ENCODE measurements around the gene SMIM29. TPM values are rescaled to one million over a fixed set of nuclear protein-coding genes. Genes with fewer than 3 reads are reported as not detected.
"Not testable (repeated sequence)": the region's sequence is repeated elsewhere in the genome, so short reads cannot be mapped to it uniquely, and the experiment has no call there.

The SMIM29 gene
- total RNA-seq, 1 experiment from 2014 or later = 24.0 TPM

DNA sequence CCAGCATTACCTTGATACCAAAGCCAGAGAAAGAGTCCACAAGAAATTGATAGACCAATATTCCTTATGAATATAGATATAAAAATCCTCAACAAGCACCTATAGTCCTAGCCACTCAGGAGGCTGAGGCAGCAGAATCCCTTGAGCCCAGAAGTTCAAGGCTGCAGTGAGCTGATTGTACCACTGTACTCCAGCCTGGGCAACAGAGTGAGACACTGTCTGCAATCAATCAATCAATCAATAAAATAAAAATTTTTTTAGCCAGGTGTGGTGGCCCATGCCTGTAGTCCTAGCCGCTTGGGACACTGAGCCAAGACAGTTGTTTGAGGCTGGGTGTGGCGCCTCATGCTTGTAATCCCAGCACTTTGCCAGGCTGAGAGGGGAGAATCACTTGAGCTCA lies 18.9 kb upstream of the SMIM29 start:
- no TSS peak for BruUV-seq (replicated peaks)
- POLR2A ChIA-PET (ENCODE audit: low non-redundant PET) = no interaction called here
- no peaks in the 10 kb centered on the region for H3K36me3 ChIP-seq (ENCODE audit: insufficient read depth, low read length, poor library complexity, severe bottlenecking)
- DNase-seq (ENCODE audit: low spot score) = no peak
- H3K4me1 ChIP-seq (ENCODE audit: insufficient read depth, low read length, poor library complexity, severe bottlenecking) = no peaks in the 10 kb centered on the region
- no peak overlapping the region for H3K4me3 ChIP-seq (ENCODE audit: low read depth, low read length, poor library complexity, severe bottlenecking)
- H3K27me3 ChIP-seq (replicated peaks; ENCODE audit: insufficient read depth, low read depth, low read length, poor library complexity) = no peaks in the 10 kb centered on the region
- TF ChIP-seq CTCF (conservative IDR thresholded peaks at IDR 0.05; ENCODE audit: low read depth, low read length) (no peak), EZH2 (IDR thresholded peaks at IDR 0.05; ENCODE audit: borderline replicate concordance, low read depth, low read length, poor library complexity, severe bottlenecking) (no peak)
- intact Hi-C loops (cut with micrococcal nuclease; ENCODE audit: unreplicated experiment) = no loop called here
- no peaks in the 10 kb centered on the region for H3K9me3 ChIP-seq (ENCODE audit: low read depth, low read length, poor library complexity, severe bottlenecking)
- CTCF ChIA-PET = interaction anchor here (0.6 kb wide), 1 partner anchor 24 kb away, joined by 3 read pairs; no protein-coding TSS in a partner anchor
- H3K27ac ChIP-seq (ENCODE audit: low read depth, low read length, poor library complexity, severe bottlenecking) = no peak overlapping the region

- H3K27me3 ChIP-seq (replicated peaks; ENCODE audit: insufficient read depth, low read depth, low read length, poor library complexity); intact Hi-C loops (cut with micrococcal nuclease; ENCODE audit: unreplicated experiment); H3K4me1 ChIP-seq (ENCODE audit: insufficient read depth, low read length, poor library complexity, severe bottlenecking); H3K9me3 ChIP-seq (ENCODE audit: low read depth, low read length, poor library complexity, severe bottlenecking); H3K4me3 ChIP-seq (ENCODE audit: low read depth, low read length, poor library complexity, severe bottlenecking); H3K36me3 ChIP-seq (ENCODE audit: insufficient read depth, low read length, poor library complexity, severe bottlenecking); H3K27ac ChIP-seq (ENCODE audit: low read depth, low read length, poor library complexity, severe bottlenecking); POLR2A ChIA-PET (ENCODE audit: low non-redundant PET); CTCF ChIA-PET; BruUV-seq (replicated peaks); DNase-seq (ENCODE audit: low spot score): not testable (repeated sequence)
Measured at GRCh38 chr6:34263484-34263883, 14.7 kb upstream of the SMIM29 start.

DNA sequence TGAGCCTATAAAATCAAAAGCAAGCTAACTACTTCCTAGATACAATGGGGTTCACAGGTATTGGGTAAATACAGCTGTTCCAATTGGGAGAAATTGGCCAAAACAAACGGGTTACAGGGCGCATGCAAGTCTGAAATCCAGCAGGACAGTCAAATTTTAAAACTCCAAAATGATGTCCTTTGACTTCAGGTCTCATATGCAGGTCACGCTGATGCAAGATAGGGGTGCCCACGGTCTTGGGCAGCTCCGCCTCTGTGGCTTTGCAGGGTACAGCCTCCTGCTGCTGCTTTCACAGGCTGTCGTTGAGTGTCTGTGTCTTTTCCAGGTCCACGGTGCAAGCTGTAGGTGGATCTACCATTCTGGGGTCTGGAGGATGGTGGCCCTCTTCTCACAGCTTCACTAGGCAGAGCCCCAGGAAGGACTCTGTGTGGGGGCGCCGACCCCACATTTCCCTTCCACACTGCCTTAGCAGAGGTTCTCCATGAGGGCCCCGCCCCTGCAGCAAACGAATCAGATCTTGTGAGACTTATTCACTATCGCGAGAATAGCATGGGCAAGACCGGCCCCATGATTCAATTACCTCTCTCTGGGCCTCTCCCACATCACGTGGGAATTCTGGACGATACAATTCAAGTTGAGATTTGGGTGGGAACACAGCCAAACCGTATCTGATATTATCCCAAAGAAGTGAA lies 11.9 kb upstream of the SMIM29 start:
- H3K9me3 ChIP-seq (ENCODE audit: low read depth, low read length, poor library complexity, severe bottlenecking) = no peaks in the 10 kb centered on the region
- no peak for DNase-seq (ENCODE audit: low spot score)
- intact Hi-C loops (cut with micrococcal nuclease; ENCODE audit: unreplicated experiment) = no loop called here
- no peak overlapping the region for H3K4me3 ChIP-seq (ENCODE audit: low read depth, low read length, poor library complexity, severe bottlenecking)
- ChIA-PET CTCF (no interaction called here), POLR2A (ENCODE audit: low non-redundant PET) (no interaction called here)
- no peaks in the 10 kb centered on the region for H3K36me3 ChIP-seq (ENCODE audit: insufficient read depth, low read length, poor library complexity, severe bottlenecking)
- TF ChIP-seq EZH2 (IDR thresholded peaks at IDR 0.05; ENCODE audit: borderline replicate concordance, low read depth, low read length, poor library complexity, severe bottlenecking) (no peak), CTCF (conservative IDR thresholded peaks at IDR 0.05; ENCODE audit: low read depth, low read length) (no peak)
- H3K4me1 ChIP-seq (ENCODE audit: insufficient read depth, low read length, poor library complexity, severe bottlenecking) = no peaks in the 10 kb centered on the region
- no peaks in the 10 kb centered on the region for H3K27me3 ChIP-seq (replicated peaks; ENCODE audit: insufficient read depth, low read depth, low read length, poor library complexity)
- BruUV-seq (replicated peaks) = no TSS peak
- H3K27ac ChIP-seq (ENCODE audit: low read depth, low read length, poor library complexity, severe bottlenecking) = no peak overlapping the region

DNA sequence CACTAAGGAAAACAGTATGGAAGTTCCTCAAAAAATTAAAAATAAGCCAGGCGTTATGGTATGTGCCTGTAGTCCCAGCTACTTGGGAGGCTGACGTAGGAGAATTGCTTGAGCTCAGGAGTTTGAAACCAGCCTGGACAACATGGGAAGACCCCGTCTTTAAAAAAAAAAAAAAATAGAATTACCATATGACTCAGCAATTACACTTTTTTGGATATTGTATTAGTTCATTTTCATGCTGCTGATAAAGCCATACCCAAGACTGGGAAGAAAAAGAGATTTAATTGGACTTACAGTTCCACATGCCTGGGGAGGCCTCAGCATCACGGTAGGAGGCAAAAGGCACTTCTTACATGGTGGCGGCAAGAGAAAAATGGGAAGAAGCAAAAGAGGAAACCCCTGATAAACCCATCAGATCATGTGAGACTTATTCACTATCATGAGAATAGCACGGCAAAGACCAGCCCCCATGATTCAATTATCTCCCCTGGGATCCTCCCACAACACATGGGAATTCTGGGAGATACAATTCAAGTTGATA lies 10.8 kb upstream of the SMIM29 start:
- no peak for TF ChIP-seq EZH2 (IDR thresholded peaks at IDR 0.05; ENCODE audit: borderline replicate concordance, low read depth, low read length, poor library complexity, severe bottlenecking)
- TF ChIP-seq CTCF (conservative IDR thresholded peaks at IDR 0.05; ENCODE audit: low read depth, low read length) = no peak
- no peaks in the 10 kb centered on the region for H3K9me3 ChIP-seq (ENCODE audit: low read depth, low read length, poor library complexity, severe bottlenecking)
- intact Hi-C loops (cut with micrococcal nuclease; ENCODE audit: unreplicated experiment) = no loop called here
- no TSS peak for BruUV-seq (replicated peaks)
- H3K4me1 ChIP-seq (ENCODE audit: insufficient read depth, low read length, poor library complexity, severe bottlenecking) = no peaks in the 10 kb centered on the region
- no peaks in the 10 kb centered on the region for H3K36me3 ChIP-seq (ENCODE audit: insufficient read depth, low read length, poor library complexity, severe bottlenecking)
- no peak overlapping the region for H3K4me3 ChIP-seq (ENCODE audit: low read depth, low read length, poor library complexity, severe bottlenecking)
- ChIA-PET POLR2A (ENCODE audit: low non-redundant PET) (no interaction called here), CTCF (no interaction called here)
- no peaks in the 10 kb centered on the region for H3K27me3 ChIP-seq (replicated peaks; ENCODE audit: insufficient read depth, low read depth, low read length, poor library complexity)
- no peak overlapping the region for H3K27ac ChIP-seq (ENCODE audit: low read depth, low read length, poor library complexity, severe bottlenecking)
- no peak for DNase-seq (ENCODE audit: low spot score)

DNA sequence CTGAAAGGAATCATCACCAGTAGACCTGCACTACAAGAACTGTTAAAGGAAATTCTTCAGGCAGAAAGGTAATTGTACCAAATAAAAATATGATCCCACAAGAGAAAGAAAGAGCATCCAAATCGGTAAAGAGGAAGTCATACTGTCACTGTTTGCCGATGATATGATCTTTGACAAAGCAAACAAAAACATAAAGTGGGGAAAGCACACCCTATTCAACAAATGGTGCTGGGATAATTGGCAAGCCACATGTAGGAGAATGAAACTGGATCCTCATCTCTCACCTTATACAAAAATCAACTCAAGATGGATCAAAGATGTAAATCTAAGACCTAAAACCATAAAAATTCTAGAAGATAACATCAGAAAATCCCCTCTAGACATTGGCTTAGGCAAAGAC lies 3.6 kb upstream of the SMIM29 start:
- H3K27ac ChIP-seq (ENCODE audit: low read depth, low read length, poor library complexity, severe bottlenecking); H3K4me1 ChIP-seq (ENCODE audit: insufficient read depth, low read length, poor library complexity, severe bottlenecking); intact Hi-C loops (cut with micrococcal nuclease; ENCODE audit: unreplicated experiment); H3K4me3 ChIP-seq (ENCODE audit: low read depth, low read length, poor library complexity, severe bottlenecking); H3K36me3 ChIP-seq (ENCODE audit: insufficient read depth, low read length, poor library complexity, severe bottlenecking); H3K27me3 ChIP-seq (replicated peaks; ENCODE audit: insufficient read depth, low read depth, low read length, poor library complexity); POLR2A ChIA-PET (ENCODE audit: low non-redundant PET); CTCF ChIA-PET; DNase-seq (ENCODE audit: low spot score); BruUV-seq (replicated peaks); H3K9me3 ChIP-seq (ENCODE audit: low read depth, low read length, poor library complexity, severe bottlenecking): not testable (repeated sequence)
